ENCODE measurements around the gene TMC1.
"Not testable (repeated sequence)": the region's sequence is repeated elsewhere in the genome, so short reads cannot be mapped to it uniquely, and the experiment has no call there.

TMC1 gene

GRCh38 chr9:72526901-72527800 lies 5.7 kb downstream of the TMC1 start:
- DNase-seq (ENCODE audit: low read depth in 2 of 2): peak; percentile 40 to 46

DNA sequence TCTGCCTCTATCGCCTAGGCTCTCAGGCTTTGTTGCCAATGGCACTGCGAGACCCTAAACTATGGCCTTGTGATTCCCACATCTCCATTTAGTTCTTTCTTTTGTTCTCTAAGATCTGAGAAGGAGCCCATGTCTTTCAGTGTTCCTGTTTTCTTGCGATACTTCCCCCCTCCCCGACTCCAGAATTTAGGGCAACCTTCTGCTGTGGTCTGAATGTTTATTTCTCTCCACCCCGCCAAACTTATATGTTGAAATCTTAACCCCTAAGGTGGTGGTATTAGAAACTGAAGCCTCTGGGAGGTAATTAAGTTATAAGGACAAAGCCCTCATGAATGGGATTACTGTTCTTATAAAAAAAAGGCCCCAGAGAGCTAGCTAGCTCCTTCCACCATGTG lies 6.4 kb downstream of the TMC1 start:
- no peak for DNase-seq (ENCODE audit: low read depth in 2 of 2)

GRCh38 chr9:72529531-72529930 lies 8.1 kb downstream of the TMC1 start:
- no peak for DNase-seq (ENCODE audit: low read depth in 2 of 2)

DNA sequence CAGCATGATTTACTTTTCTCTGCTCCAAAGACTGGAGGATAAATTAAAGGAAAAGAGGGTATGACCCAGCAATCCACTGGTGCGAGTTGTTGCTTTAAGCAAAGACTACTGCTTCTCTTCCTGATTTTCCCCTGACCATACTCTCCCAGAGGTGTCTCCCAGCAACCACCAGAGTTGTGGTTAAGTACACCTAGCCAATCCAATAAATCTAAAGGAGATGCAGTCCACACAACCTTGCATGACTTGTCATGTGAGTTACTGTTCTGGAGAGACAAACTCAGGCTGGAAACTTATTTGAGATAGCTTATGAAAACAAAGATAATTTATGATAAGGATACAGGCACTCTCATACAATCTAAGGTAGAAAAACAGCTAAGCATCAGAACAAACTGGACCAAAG lies 11.9 kb downstream of the TMC1 start:
- DNase-seq (ENCODE audit: low read depth in 2 of 2): no peak

- no peak for DNase-seq (ENCODE audit: low read depth in 2 of 2)
Measured at GRCh38 chr9:72534931-72535330, 13.5 kb downstream of the TMC1 start.

- DNase-seq (ENCODE audit: low read depth in 2 of 2): no peak
Measured at GRCh38 chr9:72537011-72537545, 15.7 kb downstream of the TMC1 start.

GRCh38 chr9:72537671-72538070 lies 16.3 kb downstream of the TMC1 start:
- no peak for DNase-seq (ENCODE audit: low read depth in 2 of 2)

DNA sequence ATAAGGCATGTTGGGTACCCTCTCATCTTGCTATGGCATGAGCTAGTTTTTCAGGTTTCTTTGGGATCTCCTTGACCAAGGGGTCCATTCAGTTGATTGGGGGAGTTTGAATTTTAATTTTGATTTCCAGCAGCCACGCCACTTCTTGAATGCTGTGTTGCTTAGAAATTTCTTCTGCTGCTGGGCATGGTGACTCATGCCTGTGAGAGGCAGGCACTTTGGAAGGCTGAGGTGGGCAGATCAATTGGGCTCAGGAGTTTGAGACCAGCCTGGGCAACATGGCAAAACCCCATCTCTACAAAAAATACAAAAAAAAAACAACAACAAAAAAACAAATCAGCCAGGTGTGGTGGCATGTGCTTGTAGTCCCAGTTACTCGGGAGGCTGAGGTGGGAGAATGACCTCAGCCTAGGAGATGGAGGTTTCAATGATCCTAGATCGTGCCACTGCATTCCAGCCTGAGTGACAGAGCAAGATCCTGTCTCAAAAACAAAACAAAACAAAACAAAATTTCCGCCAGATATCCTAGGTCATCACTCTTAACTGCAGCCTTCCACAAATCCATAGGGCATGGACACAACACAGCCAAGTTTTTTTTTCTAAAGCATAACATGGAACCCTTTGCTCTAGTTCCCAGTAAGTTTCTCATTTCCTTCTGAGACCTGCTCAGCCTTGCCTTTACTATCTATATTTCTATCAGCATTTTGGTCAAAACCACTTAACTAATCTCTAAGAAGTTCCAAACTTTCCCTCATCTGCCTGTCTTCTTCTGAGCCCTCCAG lies 17.7 kb downstream of the TMC1 start:
- no peak for DNase-seq (ENCODE audit: low read depth in 2 of 2)

- DNase-seq (ENCODE audit: low read depth in 2 of 2): no peak
Measured at GRCh38 chr9:72539824-72540347, 18.5 kb downstream of the TMC1 start.

GRCh38 chr9:72540348-72540873 lies 19.0 kb downstream of the TMC1 start:
- DNase-seq (ENCODE audit: low read depth in 2 of 2): no peak

- DNase-seq (ENCODE audit: low read depth in 2 of 2): not testable (repeated sequence)
Measured at GRCh38 chr9:72542537-72542833, 21.1 kb downstream of the TMC1 start.

- DNase-seq (ENCODE audit: low read depth in 2 of 2): no peak
Measured at GRCh38 chr9:72542917-72543316, 21.5 kb downstream of the TMC1 start.

GRCh38 chr9:72551306-72551705 lies 29.9 kb downstream of the TMC1 start:
- no peak for DNase-seq (ENCODE audit: low read depth in 2 of 2)

DNA sequence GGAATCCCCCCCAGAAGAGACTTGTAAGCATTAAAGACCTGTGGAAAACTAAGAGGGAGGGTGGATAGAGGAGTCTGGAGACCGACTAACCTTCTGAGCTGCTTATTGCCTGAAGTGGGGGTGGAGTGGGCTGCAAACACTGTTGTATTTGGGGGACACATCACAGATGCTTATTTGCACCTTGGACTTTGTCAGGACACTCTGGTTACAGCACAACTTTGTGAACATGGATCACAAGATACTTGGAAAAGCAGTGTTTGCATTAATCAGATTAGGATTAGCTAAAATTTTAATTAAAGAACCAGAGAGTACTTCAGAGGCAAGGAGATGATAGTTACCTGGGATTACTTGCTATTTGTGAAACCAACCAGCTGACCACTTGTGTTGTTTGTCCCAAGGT lies 30.9 kb downstream of the TMC1 start:
- DNase-seq (ENCODE audit: low read depth in 2 of 2): no peak

GRCh38 chr9:72554221-72554641 lies 32.8 kb downstream of the TMC1 start:
- DNase-seq (ENCODE audit: low read depth in 2 of 2): no peak

- DNase-seq (ENCODE audit: low read depth in 2 of 2): peak in 1 of 2 donors; percentile 0
Measured at GRCh38 chr9:72557549-72557948, 36.1 kb downstream of the TMC1 start.

DNA sequence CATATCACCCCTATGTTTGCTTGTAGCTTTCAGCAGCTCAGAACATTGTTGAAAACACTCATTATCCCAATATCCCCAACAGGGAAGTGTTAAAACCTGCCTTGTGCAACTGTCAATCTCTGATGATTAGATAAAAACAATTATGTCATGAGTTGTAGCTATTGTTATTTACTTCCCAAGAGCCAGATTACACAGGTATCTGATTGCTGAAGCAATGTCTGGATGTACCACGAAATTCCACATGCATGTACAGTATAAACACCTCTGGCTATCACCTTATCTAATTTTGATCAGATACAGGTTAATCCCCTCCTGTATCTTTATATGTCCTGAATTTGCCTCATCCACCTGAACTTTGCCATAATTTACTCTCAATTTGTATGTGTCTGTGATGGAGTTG lies 38.7 kb downstream of the TMC1 start:
- DNase-seq (ENCODE audit: low read depth in 2 of 2): no peak

- DNase-seq (ENCODE audit: low read depth in 2 of 2): no peak
Measured at GRCh38 chr9:72563806-72564205, 42.4 kb downstream of the TMC1 start.

DNA sequence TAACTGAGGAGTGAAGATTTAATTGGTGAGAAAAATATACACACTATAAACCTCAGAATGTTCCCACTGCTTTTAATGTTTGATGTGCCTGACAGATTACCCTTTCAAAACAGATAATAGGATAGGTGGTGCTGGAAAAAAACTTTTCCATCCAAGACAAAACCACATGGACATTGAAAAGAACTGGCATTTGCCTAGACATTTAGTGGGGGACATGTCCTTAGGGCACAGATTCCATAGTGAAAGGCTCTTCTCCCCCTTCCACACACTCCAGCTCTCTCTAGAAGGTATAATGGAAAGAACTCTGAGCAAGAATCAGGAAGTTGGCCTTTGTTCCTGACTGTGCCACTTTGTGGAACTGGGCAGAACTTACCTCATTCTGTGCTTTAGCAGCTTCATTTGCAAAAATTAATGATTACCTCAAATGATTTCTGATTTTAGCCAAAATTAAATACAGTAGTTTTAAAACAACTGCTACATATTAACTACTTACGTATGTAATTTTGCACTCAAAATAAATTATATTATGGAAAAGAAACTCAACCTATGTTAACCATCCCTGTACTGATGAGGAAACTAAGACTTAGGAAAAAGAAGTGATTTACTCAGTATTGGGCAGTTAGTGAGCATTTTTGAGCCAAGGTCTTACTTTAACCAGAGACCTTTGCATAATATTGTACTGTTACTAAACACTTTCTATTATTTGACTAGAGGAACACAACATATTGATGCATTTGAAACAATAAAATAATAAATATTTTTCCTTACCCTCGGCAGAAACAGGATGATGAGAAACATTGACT lies 43.3 kb downstream of the TMC1 start:
- no peak for DNase-seq (ENCODE audit: low read depth in 2 of 2)

DNA sequence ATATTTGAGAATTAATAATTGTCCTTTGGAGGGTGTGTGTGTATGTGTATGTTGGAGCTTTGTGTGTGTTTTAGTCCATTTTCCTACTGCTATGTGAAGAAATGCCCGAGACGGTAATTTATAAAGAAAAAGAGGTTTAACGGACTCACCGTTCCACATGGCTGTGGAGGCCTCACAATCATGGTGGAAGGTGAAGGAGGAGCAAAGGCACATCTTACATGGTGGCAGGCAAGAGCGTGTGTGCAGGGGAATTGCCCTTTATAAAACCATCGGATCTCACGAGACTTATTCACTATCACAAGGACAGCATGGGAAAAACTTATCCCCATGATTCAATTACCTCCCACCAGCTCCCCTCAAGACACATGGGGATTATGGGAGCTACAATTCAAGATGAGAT lies 44.1 kb downstream of the TMC1 start:
- DNase-seq (ENCODE audit: low read depth in 2 of 2): no peak

DNA sequence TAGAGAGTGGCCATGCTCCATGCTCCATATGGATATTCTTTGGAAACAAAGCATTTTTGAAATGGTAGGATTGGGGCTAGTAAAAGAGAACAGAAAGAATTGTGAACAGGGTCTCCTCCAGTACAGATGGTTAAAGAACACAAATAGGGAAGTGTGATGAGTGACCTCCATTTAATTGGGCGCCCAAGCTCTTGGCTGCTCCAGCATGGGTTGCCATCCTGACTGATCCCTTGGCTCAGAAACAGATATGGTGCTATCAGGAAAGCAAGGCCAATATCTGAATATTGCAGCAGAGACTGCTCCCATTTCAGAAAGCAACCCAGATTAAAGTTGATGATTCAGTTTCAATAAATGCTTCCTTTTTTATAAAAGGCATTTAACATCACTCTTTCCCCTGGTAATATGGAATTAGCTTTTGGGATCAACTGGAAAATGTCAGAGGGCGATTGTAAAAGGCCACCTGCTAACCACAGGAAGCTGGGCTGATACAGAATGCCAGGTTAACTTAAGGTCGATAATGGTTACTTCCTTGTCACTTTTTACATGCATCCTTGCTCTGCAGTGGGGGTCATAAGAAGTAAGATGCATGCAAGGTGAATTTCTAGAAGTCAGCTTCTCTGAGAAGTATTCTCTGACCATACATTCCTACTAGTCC lies 52.9 kb downstream of the TMC1 start:
- no peak for DNase-seq (ENCODE audit: low read depth in 2 of 2)

All from stimulated activated CD4-positive, alpha-beta T cell treated with anti-CD3 and anti-CD28 coated beads, Interleukin-1b, Interleukin-23, amount 100 ng/mL, for 1 hour (primary cell).